ENCODE measurements around the gene CDAN1. TPM values are rescaled to one million over a fixed set of nuclear protein-coding genes. Genes with fewer than 3 reads are reported as not detected.

CDAN1 gene
- total and polyA plus RNA-seq, 2 donors (not counting 3 experiments of a cell fraction or from before 2014, with no cell fraction given): 7.2 to 23.4 TPM

- no peaks in the 10 kb centered on the region for H3K27me3 ChIP-seq (ENCODE audit: control insufficient read depth in 2 of 2, insufficient read depth in 2 of 2, low read length in 2 of 2)
- no peak overlapping the region for H3K9ac ChIP-seq (replicated peaks; ENCODE audit: extremely low read depth, insufficient read depth, low read length)
- H3K9me3 ChIP-seq (replicated peaks; ENCODE audit: control insufficient read depth, insufficient read depth, low read length): no peaks in the 10 kb centered on the region
- POLR2A ChIA-PET: no interaction called here
- intact Hi-C loops (cut with micrococcal nuclease): no loop called here
- H3K27ac ChIP-seq (ENCODE audit: insufficient read depth, low read depth, low read length): no peak overlapping the region
- no peak overlapping the region for H3K4me2 ChIP-seq (ENCODE audit: insufficient read depth, low read length)
- H4K20me1 ChIP-seq (replicated peaks; ENCODE audit: control insufficient read depth, extremely low read depth, insufficient read depth, low read length): no peaks in the 10 kb centered on the region
- dilution Hi-C loops (cut with MboI; ENCODE audit: extremely low pct_ligation_motif_present, low sequenced_read_pairs): no loop called here
- no peak overlapping the region for H2AFZ ChIP-seq (ENCODE audit: low read depth, low read length)
- no peaks in the 10 kb centered on the region for H3K79me2 ChIP-seq (ENCODE audit: control insufficient read depth, insufficient read depth, low read length)
- H3K36me3 ChIP-seq (ENCODE audit: control insufficient read depth in 2 of 2, extremely low read depth in 1 of 2, insufficient read depth in 2 of 2, low read length in 2 of 2): peaks cover 26 to 70% of the 10 kb centered on the region in 2 experiments
- CTCF ChIA-PET: interaction anchor here (1.3 kb wide), 1 partner anchor 198 kb away, joined by 7 read pairs; no protein-coding TSS in a partner anchor
- FAIRE-seq (no peak), DNase-seq (ENCODE audit: low read depth, low spot score) (no peak)
- H3K4me1 ChIP-seq (ENCODE audit: control insufficient read depth, extremely low read depth, insufficient read depth, low read length): no peaks in the 10 kb centered on the region
- BruUV-seq (replicated peaks): no TSS peak
- H3K4me3 ChIP-seq (replicated peaks in 1 of 3; ENCODE audit: insufficient read depth in 1 of 3, low read depth in 1 of 3, low read length in 3 of 3): no peak overlapping the region
- TF ChIP-seq POLR2A (IDR thresholded peaks at IDR 0.05; ENCODE audit: low read depth, low read length) (no peak), MAX (IDR thresholded peaks at IDR 0.05; ENCODE audit: insufficient read depth, insufficient read length) (no peak), GATA2 (IDR thresholded peaks at IDR 0.05; ENCODE audit: insufficient read depth, insufficient read length, low read depth, low read length) (no peak), POLR2AphosphoS5 (IDR thresholded peaks at IDR 0.05; ENCODE audit: insufficient read depth, low read depth, low read length) (no peak), FOS (IDR thresholded peaks at IDR 0.05; ENCODE audit: borderline replicate concordance, insufficient read depth, low read length) (no peak), CTCF (IDR thresholded peaks at IDR 0.05; ENCODE audit: extremely low read depth in 1 of 2, insufficient read depth in 1 of 2, low read depth in 1 of 2, low read length in 2 of 2) (no peak), EZH2 (IDR thresholded peaks at IDR 0.05; ENCODE audit: borderline replicate concordance, low read depth, low read length, severe bottlenecking) (no peak), MYC (IDR thresholded peaks at IDR 0.05; ENCODE audit: low read depth, low read length) (no peak), JUN (IDR thresholded peaks at IDR 0.05; ENCODE audit: borderline replicate concordance, insufficient read depth, insufficient read length, low read depth) (no peak)
- H3K9me1 ChIP-seq (replicated peaks; ENCODE audit: control insufficient read depth, extremely low read depth, insufficient read depth, low read length): no peaks in the 10 kb centered on the region
Measured at GRCh38 chr15:42727750-42728381, 9.1 kb downstream of the CDAN1 start.
